ENCODE data around the gene TMEM179.

The TMEM179 gene

DNA sequence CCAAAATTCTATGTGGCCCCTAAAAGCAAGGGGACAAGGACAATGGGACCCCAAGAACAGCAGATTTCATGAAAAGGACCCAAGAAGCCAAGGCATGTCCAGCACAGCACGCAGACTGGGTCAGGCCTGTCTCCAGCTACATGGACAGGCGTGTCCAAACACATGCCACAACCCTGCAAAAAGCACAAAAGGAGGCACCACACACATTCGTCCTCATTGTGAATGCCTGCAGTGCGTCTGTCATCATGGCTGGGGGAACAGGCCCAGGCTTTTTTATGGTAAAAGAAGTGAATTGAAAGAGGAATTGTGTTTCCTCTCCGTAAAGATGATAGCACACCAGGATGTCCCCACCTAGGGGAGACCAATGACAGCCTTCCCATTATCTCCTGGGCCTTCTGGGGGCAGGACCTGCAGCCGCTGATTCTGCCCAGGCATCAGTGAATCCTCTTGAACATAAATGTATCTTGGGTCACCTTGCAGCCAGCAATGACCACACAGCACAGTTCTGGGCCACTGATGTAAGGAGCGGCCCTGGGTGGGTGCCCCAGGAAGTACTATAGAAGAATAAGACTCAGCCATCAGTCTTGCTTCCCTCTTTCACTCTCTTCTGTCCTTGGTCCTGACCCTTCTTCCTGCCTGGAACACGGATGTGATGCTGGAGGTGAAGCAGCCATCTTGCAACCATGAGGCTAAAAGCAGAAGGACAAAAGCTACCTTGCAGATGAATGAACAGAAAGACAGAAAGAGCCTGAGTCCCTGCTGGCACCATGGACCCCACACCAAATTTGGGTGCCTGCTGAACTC is 54.8 kb downstream of the TMEM179 start:
- Histone ChIP-seq H3K36me3 (ENCODE audit: control insufficient read depth, insufficient read depth, low read length) (no peaks in the 10 kb centered on the region), H3K9me3 (ENCODE audit: control insufficient read depth, insufficient read depth, low read length) (no peaks in the 10 kb centered on the region), H3K4me1 (ENCODE audit: control insufficient read depth, insufficient read depth, low read length) (peaks cover 5% of the 10 kb centered on the region; the same call in 1 of the 2 replicates), H3K27me3 (ENCODE audit: control insufficient read depth, insufficient read depth, low read length) (no peaks in the 10 kb centered on the region), H3K4me3 (ENCODE audit: low read length) (no peak overlapping the region), H3K27ac (ENCODE audit: low read length) (no peak overlapping the region)
- WGBS (ENCODE audit: insufficient coverage, insufficient read length) = no CpG with 5 or more reads among the region's 8 CpGs
- no peak for DNase-seq (ENCODE audit: low read depth, low spot score)

DNA sequence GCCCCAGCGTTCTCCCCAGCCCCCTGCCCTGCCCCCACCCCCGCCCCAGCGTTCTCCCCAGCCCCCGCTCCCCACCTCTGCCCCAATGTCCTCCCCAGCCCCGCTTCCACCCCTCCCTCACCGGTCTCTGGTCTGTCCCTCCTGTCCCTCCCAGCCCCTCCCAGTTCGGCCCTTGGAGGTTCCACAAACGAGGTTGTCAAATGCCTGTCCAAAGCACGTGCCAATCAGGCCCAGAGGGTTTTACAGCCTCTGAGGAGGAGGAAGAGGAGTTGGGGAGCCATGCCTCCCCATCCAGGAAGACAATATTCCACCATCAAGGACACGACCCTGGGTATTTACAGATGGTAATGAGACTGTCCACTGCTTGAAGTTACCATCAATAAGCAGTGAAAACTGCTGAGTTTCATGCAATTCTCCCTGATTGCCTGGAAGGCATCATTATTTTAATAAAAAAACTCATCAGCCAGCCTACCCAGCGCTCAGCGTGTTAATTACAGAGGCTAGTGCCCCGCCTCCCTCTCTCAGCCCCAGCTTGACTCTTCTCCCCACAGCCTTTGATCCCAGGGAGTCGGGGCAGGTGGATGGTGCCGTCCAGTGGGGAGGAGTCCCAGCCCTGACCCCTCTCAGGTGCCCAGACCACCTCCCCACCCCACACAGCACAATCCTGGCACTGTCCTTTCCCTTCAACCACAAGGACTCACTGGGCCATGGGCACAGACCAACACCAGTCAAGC is 55.6 kb downstream of the TMEM179 start:
- no peaks in the 10 kb centered on the region for H3K9me3 ChIP-seq (ENCODE audit: control insufficient read depth, insufficient read depth, low read length)
- no peak overlapping the region for H3K4me3 ChIP-seq (ENCODE audit: low read length)
- no CpG with 5 or more reads among the region's 15 CpGs for WGBS (ENCODE audit: insufficient coverage, insufficient read length)
- H3K36me3 ChIP-seq (ENCODE audit: control insufficient read depth, insufficient read depth, low read length) = no peaks in the 10 kb centered on the region
- no peaks in the 10 kb centered on the region for H3K27me3 ChIP-seq (ENCODE audit: control insufficient read depth, insufficient read depth, low read length)
- H3K4me1 ChIP-seq (ENCODE audit: control insufficient read depth, insufficient read depth, low read length) = peaks cover 5% of the 10 kb centered on the region; the same call in 1 of the 2 replicates
- no peak overlapping the region for H3K27ac ChIP-seq (ENCODE audit: low read length)
- DNase-seq (ENCODE audit: low read depth, low spot score) = no peak

DNA sequence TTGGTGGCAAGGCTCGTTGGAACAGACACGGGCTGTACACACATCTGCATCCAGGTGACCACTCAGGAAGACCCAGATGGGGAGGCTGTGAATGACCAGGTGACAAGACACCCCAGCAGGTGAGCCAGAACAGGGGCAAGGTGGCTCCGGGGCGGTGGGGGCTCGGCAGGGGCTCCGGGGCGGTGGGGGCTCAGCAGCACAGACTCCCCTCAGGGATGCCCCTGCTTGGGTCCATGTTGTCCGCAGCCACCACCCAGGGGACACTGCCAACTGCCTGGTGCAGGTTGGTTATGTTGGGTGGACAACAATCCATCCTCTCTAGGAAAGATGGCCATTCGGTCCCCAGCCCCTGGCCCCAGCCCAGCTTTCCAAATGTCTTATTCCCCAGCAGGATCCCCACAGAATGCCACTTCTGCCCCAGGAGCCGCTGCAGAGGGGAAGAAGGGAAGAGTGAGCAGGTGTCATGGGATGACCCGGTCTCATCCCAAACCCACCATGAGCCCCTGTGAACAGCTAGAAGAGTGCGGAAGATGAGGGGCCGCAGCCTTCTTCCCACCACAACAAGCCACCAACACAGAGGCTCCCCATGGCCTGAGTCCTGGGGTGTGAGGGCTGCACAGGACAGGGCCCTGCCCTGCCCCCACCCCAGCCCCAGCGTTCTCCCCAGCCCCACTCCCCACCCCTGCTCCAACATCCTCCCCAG is 56.4 kb downstream of the TMEM179 start:
- no CpG with 5 or more reads among the region's 14 CpGs for WGBS (ENCODE audit: insufficient coverage, insufficient read length)
- H3K4me3 ChIP-seq (ENCODE audit: low read length) = no peak overlapping the region

DNA sequence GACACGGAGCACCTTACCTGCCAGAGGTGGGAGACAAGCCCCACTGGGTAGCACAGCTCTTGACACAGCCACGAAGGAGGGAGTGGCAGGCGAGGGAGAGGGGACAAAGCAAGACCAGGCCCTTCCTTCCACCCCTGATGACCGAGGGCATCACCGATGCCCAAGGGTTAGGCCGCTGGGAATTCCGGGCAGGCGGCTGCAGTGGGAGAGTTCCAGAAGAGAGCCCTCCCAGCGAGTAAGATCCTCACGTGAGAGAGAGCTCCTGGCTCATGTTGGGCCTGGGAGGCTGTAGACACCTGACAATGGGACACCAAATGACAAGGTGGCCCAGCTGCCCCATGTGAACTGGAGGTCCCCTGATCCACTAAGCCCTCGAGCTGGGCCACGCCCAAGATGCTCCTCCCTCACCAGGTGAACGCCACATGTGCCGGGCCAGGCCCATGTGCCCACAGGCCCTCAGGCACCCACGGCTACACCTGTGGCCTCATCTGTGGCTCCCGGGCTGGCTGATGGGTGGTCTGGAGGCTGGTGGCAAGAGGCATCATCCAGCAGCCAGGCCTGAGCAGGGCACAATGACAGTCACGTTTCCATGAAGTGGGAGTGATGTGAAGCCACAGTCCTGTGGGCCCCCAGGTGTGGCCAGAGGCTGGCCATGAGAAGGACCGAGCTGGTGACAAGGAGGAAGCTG is 57.1 kb downstream of the TMEM179 start:
- peaks cover 6% of the 10 kb centered on the region; the same call in 1 of the 2 replicates for H3K4me1 ChIP-seq (ENCODE audit: control insufficient read depth, insufficient read depth, low read length)
- H3K27ac ChIP-seq (ENCODE audit: low read length) = no peak overlapping the region
- DNase-seq (ENCODE audit: low read depth, low spot score) = no peak
- WGBS (ENCODE audit: insufficient coverage, insufficient read length) = no CpG with 5 or more reads among the region's 18 CpGs
- H3K4me3 ChIP-seq (ENCODE audit: low read length) = no peak overlapping the region
- no peaks in the 10 kb centered on the region for H3K9me3 ChIP-seq (ENCODE audit: control insufficient read depth, insufficient read depth, low read length)
- no peaks in the 10 kb centered on the region for H3K36me3 ChIP-seq (ENCODE audit: control insufficient read depth, insufficient read depth, low read length)
- H3K27me3 ChIP-seq (ENCODE audit: control insufficient read depth, insufficient read depth, low read length) = no peaks in the 10 kb centered on the region

More for the DNA sequence above, 56.4 kb downstream of the TMEM179 start:
- Histone ChIP-seq H3K9me3 (ENCODE audit: control insufficient read depth, insufficient read depth, low read length) (no peaks in the 10 kb centered on the region), H3K27me3 (ENCODE audit: control insufficient read depth, insufficient read depth, low read length) (no peaks in the 10 kb centered on the region), H3K4me1 (ENCODE audit: control insufficient read depth, insufficient read depth, low read length) (peaks cover 6% of the 10 kb centered on the region; the same call in 1 of the 2 replicates), H3K27ac (ENCODE audit: low read length) (no peak overlapping the region), H3K36me3 (ENCODE audit: control insufficient read depth, insufficient read depth, low read length) (no peaks in the 10 kb centered on the region)
- no peak for DNase-seq (ENCODE audit: low read depth, low spot score)

DNA sequence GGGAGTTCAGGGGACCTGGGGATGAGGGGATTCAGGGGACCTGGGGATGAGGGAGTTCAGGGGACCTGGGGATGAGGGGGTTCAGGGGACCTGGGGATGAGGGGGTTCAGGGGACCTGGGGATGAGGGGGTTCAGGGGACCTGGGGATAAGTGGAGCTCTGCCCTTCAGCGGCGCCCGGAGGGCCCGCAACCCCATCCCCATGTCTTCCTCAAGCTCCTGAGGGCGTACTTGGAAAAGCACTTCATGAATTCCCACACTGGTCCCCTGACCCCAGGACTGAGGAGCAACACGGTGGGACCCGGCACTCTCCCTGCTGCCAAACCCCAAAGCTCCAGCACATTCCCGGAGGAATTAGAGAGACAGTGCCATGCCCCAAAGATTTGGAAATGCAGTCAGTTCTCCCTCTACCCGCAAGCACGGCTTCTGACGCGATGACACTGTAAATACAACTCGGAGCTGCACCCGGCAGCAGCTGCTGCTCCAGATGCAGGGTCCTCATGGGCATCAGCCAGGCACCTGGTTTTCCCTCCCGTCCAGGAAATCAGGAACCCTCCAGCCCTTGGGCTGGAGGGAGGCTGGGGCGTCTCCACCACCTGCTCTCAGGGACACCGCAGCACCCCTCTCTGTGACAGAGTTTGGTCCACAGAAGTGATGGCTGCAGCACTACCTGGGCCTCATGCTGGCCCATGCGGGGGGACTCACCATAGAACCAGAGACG is 57.8 kb downstream of the TMEM179 start:
- H3K9me3 ChIP-seq (ENCODE audit: control insufficient read depth, insufficient read depth, low read length) = no peaks in the 10 kb centered on the region
- no peak overlapping the region for H3K4me3 ChIP-seq (ENCODE audit: low read length)
- no peak overlapping the region for H3K27ac ChIP-seq (ENCODE audit: low read length)
- no peak for DNase-seq (ENCODE audit: low read depth, low spot score)
- no peaks in the 10 kb centered on the region for H3K27me3 ChIP-seq (ENCODE audit: control insufficient read depth, insufficient read depth, low read length)
- WGBS (ENCODE audit: insufficient coverage, insufficient read length) = no CpG with 5 or more reads among the region's 19 CpGs
- no peaks in the 10 kb centered on the region for H3K36me3 ChIP-seq (ENCODE audit: control insufficient read depth, insufficient read depth, low read length)
- H3K4me1 ChIP-seq (ENCODE audit: control insufficient read depth, insufficient read depth, low read length) = peaks cover 6% of the 10 kb centered on the region; the same call in 1 of the 2 replicates

DNA sequence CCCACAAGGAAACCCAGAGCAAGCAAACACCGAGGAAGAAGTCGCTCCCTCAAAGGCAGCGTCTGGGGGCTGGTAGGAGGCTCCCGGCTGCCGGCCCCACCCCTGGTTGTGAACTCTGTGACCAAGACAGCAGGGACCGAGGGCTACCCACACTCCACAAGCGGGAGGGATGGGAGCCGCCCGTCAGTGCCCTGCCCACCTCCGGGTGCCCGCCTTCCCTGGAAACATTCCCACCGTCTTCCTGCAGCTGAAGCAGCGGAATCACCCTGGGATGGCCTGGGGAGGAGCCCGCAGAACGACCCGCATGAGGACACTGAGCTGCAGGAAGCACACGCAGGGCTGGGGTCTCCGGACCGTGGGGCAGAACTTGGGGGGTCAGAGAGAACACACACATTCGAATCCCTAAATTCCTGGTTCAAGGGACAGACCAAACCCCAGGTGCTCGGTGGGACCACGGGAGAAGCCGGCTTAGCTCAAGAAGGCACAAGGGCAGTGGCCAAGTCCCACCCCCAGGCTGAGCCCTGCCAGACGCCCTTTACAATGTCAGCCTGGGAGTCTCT is 58.5 kb downstream of the TMEM179 start:
- Histone ChIP-seq H3K27ac (ENCODE audit: low read length) (no peak overlapping the region), H3K9me3 (ENCODE audit: control insufficient read depth, insufficient read depth, low read length) (no peaks in the 10 kb centered on the region), H3K4me3 (ENCODE audit: low read length) (no peak overlapping the region), H3K36me3 (ENCODE audit: control insufficient read depth, insufficient read depth, low read length) (no peaks in the 10 kb centered on the region), H3K27me3 (ENCODE audit: control insufficient read depth, insufficient read depth, low read length) (no peaks in the 10 kb centered on the region), H3K4me1 (ENCODE audit: control insufficient read depth, insufficient read depth, low read length) (peaks cover 6% of the 10 kb centered on the region; the same call in 1 of the 2 replicates)
- WGBS (ENCODE audit: insufficient coverage, insufficient read length) = no CpG with 5 or more reads among the region's 24 CpGs
- DNase-seq (ENCODE audit: low read depth, low spot score) = no peak

DNA sequence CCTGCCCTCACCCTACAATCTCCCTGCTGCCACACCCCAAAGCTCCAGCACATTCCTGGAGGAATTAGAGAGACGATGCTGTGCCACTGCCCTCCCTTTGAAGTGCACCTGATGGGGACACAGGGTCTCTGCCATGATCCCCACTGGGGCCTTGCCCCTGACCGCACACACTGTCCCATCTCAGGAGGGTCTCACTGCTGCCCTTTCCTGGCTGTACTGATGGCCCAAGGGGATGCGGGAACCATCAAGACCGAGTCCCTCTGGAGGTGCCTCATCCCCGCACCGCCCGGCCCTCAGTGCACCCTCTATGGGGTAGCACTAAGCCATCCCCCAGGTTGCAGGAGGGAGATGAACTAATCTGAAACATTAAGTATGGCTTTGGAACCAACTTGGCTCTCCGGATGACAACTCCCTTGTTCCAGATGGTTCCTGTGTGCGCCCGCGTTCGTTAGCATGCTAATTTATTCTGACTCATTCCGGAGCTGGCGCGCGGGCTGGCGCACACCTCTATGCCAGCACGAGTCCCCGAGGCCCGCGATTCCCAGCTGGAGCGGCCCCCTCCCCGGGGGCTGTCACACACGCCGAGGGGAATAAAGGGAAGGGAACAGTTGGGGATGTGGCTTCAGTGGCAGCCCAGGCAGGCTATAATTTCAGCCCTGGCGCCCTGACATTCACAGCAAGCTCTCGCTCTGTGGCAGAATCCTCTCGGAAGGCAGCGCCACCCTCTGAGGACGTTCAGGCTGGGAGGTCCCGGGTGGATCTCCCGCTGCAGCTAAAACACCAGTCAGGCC is 59.2 kb downstream of the TMEM179 start:
- WGBS (ENCODE audit: insufficient coverage, insufficient read length) = no CpG with 5 or more reads among the region's 32 CpGs
- Histone ChIP-seq H3K27ac (ENCODE audit: low read length) (no peak overlapping the region), H3K27me3 (ENCODE audit: control insufficient read depth, insufficient read depth, low read length) (no peaks in the 10 kb centered on the region), H3K9me3 (ENCODE audit: control insufficient read depth, insufficient read depth, low read length) (no peaks in the 10 kb centered on the region), H3K4me3 (ENCODE audit: low read length) (no peak overlapping the region), H3K4me1 (ENCODE audit: control insufficient read depth, insufficient read depth, low read length) (peaks cover 6% of the 10 kb centered on the region; the same call in 1 of the 2 replicates), H3K36me3 (ENCODE audit: control insufficient read depth, insufficient read depth, low read length) (no peaks in the 10 kb centered on the region)
- DNase-seq (ENCODE audit: low read depth, low spot score) = no peak

DNA sequence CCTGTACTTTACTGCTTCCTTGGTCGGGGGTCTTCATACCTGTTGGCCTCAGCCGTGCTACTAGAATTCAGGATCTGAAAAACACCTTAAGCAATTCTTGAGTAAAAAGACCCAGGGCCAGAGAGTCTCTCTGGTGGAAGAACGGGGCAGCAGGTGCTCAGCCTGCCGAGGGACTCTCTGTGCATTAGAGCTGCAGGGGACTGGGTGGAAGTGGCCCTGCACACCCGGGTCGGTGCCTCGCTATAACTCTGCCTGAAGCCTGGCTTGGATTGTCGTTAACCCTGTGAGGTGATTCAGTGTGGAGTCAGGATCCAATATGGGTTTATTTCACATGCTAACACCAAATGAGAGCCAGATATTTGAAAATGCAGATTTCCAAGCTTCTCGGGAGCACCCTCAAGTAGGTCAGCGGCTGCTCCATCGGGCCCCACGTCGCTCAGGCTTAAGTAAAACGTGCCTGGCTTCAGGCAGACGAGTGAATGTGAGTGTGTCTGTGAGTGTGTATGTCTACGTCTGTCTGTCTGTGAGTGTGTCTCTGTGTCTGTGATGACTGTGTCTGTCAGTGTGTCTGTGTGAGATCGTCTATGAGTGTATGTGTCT is 60.1 kb downstream of the TMEM179 start:
- Histone ChIP-seq H3K9me3 (ENCODE audit: control insufficient read depth, insufficient read depth, low read length) (no peaks in the 10 kb centered on the region), H3K27ac (ENCODE audit: low read length) (no peak overlapping the region), H3K36me3 (ENCODE audit: control insufficient read depth, insufficient read depth, low read length) (no peaks in the 10 kb centered on the region), H3K4me3 (ENCODE audit: low read length) (no peak overlapping the region), H3K4me1 (ENCODE audit: control insufficient read depth, insufficient read depth, low read length) (peaks cover 5% of the 10 kb centered on the region; the same call in 1 of the 2 replicates), H3K27me3 (ENCODE audit: control insufficient read depth, insufficient read depth, low read length) (no peaks in the 10 kb centered on the region)
- DNase-seq (ENCODE audit: low read depth, low spot score) = no peak
- WGBS (ENCODE audit: insufficient coverage, insufficient read length) = no CpG with 5 or more reads among the region's 17 CpGs

All from iPS DF 6.9 (cell line).